ELR (cell line): ENCODE results near the gene PACRG.

Experiments
- DNase-seq: peaks from one replicate; pipeline ENCODE4 v3.0.0-alpha.2; 2015; ENCODE audit warnings: low read depth

PACRG gene

GRCh38 chr6:163200694-163201093, 472.9 kb downstream of the PACRG start:
- DNase-seq = no peak

GRCh38 chr6:163201855-163202254, 474.1 kb downstream of the PACRG start:
- no peak for DNase-seq

- DNase-seq = no peak
Observed at GRCh38 chr6:163206196-163206595, 478.4 kb downstream of the PACRG start.

- DNase-seq = no peak
Observed at GRCh38 chr6:163207431-163208383, 479.9 kb downstream of the PACRG start.

- DNase-seq = no peak
Observed at GRCh38 chr6:163209005-163209404, 481.2 kb downstream of the PACRG start.

- DNase-seq = no peak
Observed at GRCh38 chr6:163212123-163212522, 484.3 kb downstream of the PACRG start.

- DNase-seq = no peak
Observed at GRCh38 chr6:163214259-163214658, 486.5 kb downstream of the PACRG start.

- no peak for DNase-seq
Observed at GRCh38 chr6:163218361-163218894, 490.7 kb downstream of the PACRG start.

GRCh38 chr6:163226181-163226835, 498.5 kb downstream of the PACRG start:
- peak; percentile 31 for DNase-seq

GRCh38 chr6:163226836-163227485, 499.2 kb downstream of the PACRG start:
- DNase-seq = peak; percentile 65

- DNase-seq = no peak
Observed at GRCh38 chr6:163228041-163228440, 500.3 kb downstream of the PACRG start.

- no peak for DNase-seq
Observed at GRCh38 chr6:163229050-163229449, 501.3 kb downstream of the PACRG start.

- no peak for DNase-seq
Observed at GRCh38 chr6:163230901-163231300, 503.1 kb downstream of the PACRG start.

GRCh38 chr6:163231356-163232014, 503.7 kb downstream of the PACRG start:
- no peak for DNase-seq

GRCh38 chr6:163232015-163232523, 504.3 kb downstream of the PACRG start:
- DNase-seq = no peak

- no peak for DNase-seq
Observed at GRCh38 chr6:163232649-163233048, 504.9 kb downstream of the PACRG start.

GRCh38 chr6:163237110-163237509, 509.3 kb downstream of the PACRG start:
- DNase-seq = no peak

GRCh38 chr6:163239572-163240340, 512.0 kb downstream of the PACRG start:
- no peak for DNase-seq

- DNase-seq = no peak
Observed at GRCh38 chr6:163240556-163240955, 512.8 kb downstream of the PACRG start.

- DNase-seq = no peak
Observed at GRCh38 chr6:163241683-163242082, 513.9 kb downstream of the PACRG start.

GRCh38 chr6:163243083-163243482, 515.3 kb downstream of the PACRG start:
- DNase-seq = no peak
